Muscle of leg (tissue), 11 donors: ENCODE data around the gene NPB. TPM values are rescaled to one million over a fixed set of nuclear protein-coding genes. Genes with fewer than 3 reads are reported as not detected.

Experiments used
- DNase-seq: peaks from one replicate; pipeline ENCODE4 v3.0.0; 2013
- H3K27ac ChIP-seq: one replicate; pipeline ENCODE4 v1.5.1; 2013; ENCODE audit warnings: mild to moderate bottlenecking, low read length, control low read depth
- H3K27me3 ChIP-seq: one replicate; pipeline ENCODE4 v1.6.1; 2013; ENCODE audit warnings: low read length; ENCODE audit not compliant: control insufficient read depth, insufficient read depth
- H3K36me3 ChIP-seq: one replicate; pipeline ENCODE4 v1.6.1; 2013; ENCODE audit warnings: low read length; ENCODE audit not compliant: control insufficient read depth, insufficient read depth
- H3K4me1 ChIP-seq: one replicate; pipeline ENCODE4 v1.6.1; 2013; ENCODE audit warnings: low read length; ENCODE audit not compliant: control insufficient read depth, insufficient read depth
- H3K4me3 ChIP-seq: one replicate; pipeline ENCODE4 v1.5.1; 2013; ENCODE audit warnings: low read length, control low read depth
- H3K9me3 ChIP-seq: replicated peaks from 2 replicates; pipeline ENCODE4 v1.6.1; 2013; ENCODE audit warnings: low read depth, low read length; ENCODE audit not compliant: control insufficient read depth
- WGBS: methylation state at CpG from one replicate; pipeline ENCODE4 v1.1.5; 2013; ENCODE audit warnings: missing lambda C conversion rate; ENCODE audit not compliant: insufficient coverage; 5-methylcytosine and 5-hydroxymethylcytosine counted together
- polyA plus RNA-seq, 8 donors: library from polyadenylated mRNA; unstranded; fragments of 120-200 nt; gene quantifications; one replicate each; pipeline versions ENCODE4 v1.2.1 to v1.2.3, GENCODE V29; 2013; ENCODE audit warnings: inconsistent platforms in 1 of 8, low replicate concordance in 1 of 8; ENCODE audit not compliant: insufficient read length in 8 of 8, insufficient read depth in 1 of 8
- total RNA-seq: library from RNA; stranded (reverse); fragments of 120-200 nt; gene quantifications from one replicate; pipeline ENCODE4 v1.2.4, GENCODE V29; 2013

NPB gene
- total and polyA plus RNA-seq, 9 donors: 0.22 to 2.0 (median 0.68) TPM

GRCh38 chr17:81899514-81900166 lies 2.4 kb upstream of the NPB start:
- no peak overlapping the region for H3K4me3 ChIP-seq
- no peak for DNase-seq
- 92% methylated on average over 21 of the region's 22 CpGs for WGBS
- H3K36me3 ChIP-seq: peaks cover 60% of the 10 kb centered on the region
- H3K27ac ChIP-seq: no peak overlapping the region
- H3K27me3 ChIP-seq: peaks cover 16% of the 10 kb centered on the region
- peaks cover 11% of the 10 kb centered on the region for H3K4me1 ChIP-seq
- H3K9me3 ChIP-seq: no peaks in the 10 kb centered on the region

- WGBS: 75% methylated on average over 17 of the region's 18 CpGs
- Histone ChIP-seq H3K27me3 (peaks cover 16% of the 10 kb centered on the region), H3K36me3 (peaks cover 62% of the 10 kb centered on the region), H3K27ac (no peak overlapping the region), H3K4me1 (peaks cover 11% of the 10 kb centered on the region), H3K4me3 (no peak overlapping the region), H3K9me3 (no peaks in the 10 kb centered on the region)
- no peak for DNase-seq
These were observed 1.7 kb upstream of the NPB start for GRCh38 chr17:81900181-81900820.

- WGBS: 58% methylated on average over 14 of the region's 21 CpGs
- Histone ChIP-seq H3K4me3 (peak overlapping the region; percentile 17), H3K27ac (no peak overlapping the region)
These were observed 643 bp upstream of the NPB start for GRCh38 chr17:81901167-81902022.

GRCh38 chr17:81902653-81903414 lies 796 bp downstream of the NPB start:
- Histone ChIP-seq H3K27me3 (peaks cover 16% of the 10 kb centered on the region), H3K36me3 (peaks cover 65% of the 10 kb centered on the region), H3K9me3 (no peaks in the 10 kb centered on the region), H3K4me1 (peaks cover 11% of the 10 kb centered on the region), H3K27ac (no peak overlapping the region), H3K4me3 (no peak overlapping the region)
- DNase-seq: no peak
- WGBS: 24% methylated on average over 36 of the region's 47 CpGs

More at GRCh38 chr17:81901167-81902022, 643 bp upstream of the NPB start:
- H3K9me3 ChIP-seq: no peaks in the 10 kb centered on the region
- peaks cover 11% of the 10 kb centered on the region for H3K4me1 ChIP-seq
- no peak for DNase-seq
- peaks cover 16% of the 10 kb centered on the region for H3K27me3 ChIP-seq
- H3K36me3 ChIP-seq: peaks cover 64% of the 10 kb centered on the region

- Histone ChIP-seq H3K27me3 (peaks cover 16% of the 10 kb centered on the region), H3K27ac (no peak overlapping the region), H3K36me3 (peaks cover 65% of the 10 kb centered on the region), H3K4me1 (peaks cover 11% of the 10 kb centered on the region), H3K9me3 (no peaks in the 10 kb centered on the region), H3K4me3 (no peak overlapping the region)
- WGBS: 94% methylated on average over 5 of the region's 10 CpGs
- no peak for DNase-seq
These were observed 1.4 kb downstream of the NPB start for GRCh38 chr17:81903415-81903831.

GRCh38 chr17:81903896-81904599 lies 2.0 kb downstream of the NPB start:
- H3K4me3 ChIP-seq: no peak overlapping the region
- H3K9me3 ChIP-seq: no peaks in the 10 kb centered on the region
- 89% methylated on average over 18 of the region's 24 CpGs for WGBS
- H3K27me3 ChIP-seq: peaks cover 16% of the 10 kb centered on the region
- H3K36me3 ChIP-seq: peaks cover 60% of the 10 kb centered on the region
- no peak for DNase-seq
- no peak overlapping the region for H3K27ac ChIP-seq
- peaks cover 11% of the 10 kb centered on the region for H3K4me1 ChIP-seq

GRCh38 chr17:81904600-81905423 lies 2.8 kb downstream of the NPB start:
- WGBS: 86% methylated on average over 20 of the region's 28 CpGs
- no peak overlapping the region for H3K4me3 ChIP-seq
- peaks cover 11% of the 10 kb centered on the region for H3K4me1 ChIP-seq
- H3K27ac ChIP-seq: no peak overlapping the region
- H3K27me3 ChIP-seq: peaks cover 16% of the 10 kb centered on the region
- H3K9me3 ChIP-seq: no peaks in the 10 kb centered on the region
- no peak for DNase-seq
- peaks cover 55% of the 10 kb centered on the region for H3K36me3 ChIP-seq

- peaks cover 49% of the 10 kb centered on the region for H3K36me3 ChIP-seq
- H3K27ac ChIP-seq: no peak overlapping the region
- peaks cover 16% of the 10 kb centered on the region for H3K27me3 ChIP-seq
- no peak for DNase-seq
- H3K4me1 ChIP-seq: peaks cover 17% of the 10 kb centered on the region
- WGBS: 85% methylated on average over 14 of the region's 16 CpGs
- no peaks in the 10 kb centered on the region for H3K9me3 ChIP-seq
- H3K4me3 ChIP-seq: no peak overlapping the region
These were observed 3.4 kb downstream of the NPB start for GRCh38 chr17:81905424-81905875.

GRCh38 chr17:81905993-81906392 lies 4.0 kb downstream of the NPB start:
- no peak for DNase-seq
- no peak overlapping the region for H3K4me3 ChIP-seq
- no peaks in the 10 kb centered on the region for H3K9me3 ChIP-seq
- H3K36me3 ChIP-seq: peaks cover 44% of the 10 kb centered on the region
- H3K27me3 ChIP-seq: peaks cover 16% of the 10 kb centered on the region
- no peak overlapping the region for H3K27ac ChIP-seq
- WGBS: 91% methylated on average over 8 of the region's 10 CpGs
- H3K4me1 ChIP-seq: peaks cover 21% of the 10 kb centered on the region
